ENCODE data around the gene FSTL1. TPM values are rescaled to one million over a fixed set of nuclear protein-coding genes. Genes with fewer than 3 reads are reported as not detected.
A peak's percentile ranks its signal among the peaks of the same experiment; 100 is the strongest.

The FSTL1 gene
- total and polyA plus RNA-seq, 2 experiments from 2014 or later: 50.8 to 258 TPM

DNA sequence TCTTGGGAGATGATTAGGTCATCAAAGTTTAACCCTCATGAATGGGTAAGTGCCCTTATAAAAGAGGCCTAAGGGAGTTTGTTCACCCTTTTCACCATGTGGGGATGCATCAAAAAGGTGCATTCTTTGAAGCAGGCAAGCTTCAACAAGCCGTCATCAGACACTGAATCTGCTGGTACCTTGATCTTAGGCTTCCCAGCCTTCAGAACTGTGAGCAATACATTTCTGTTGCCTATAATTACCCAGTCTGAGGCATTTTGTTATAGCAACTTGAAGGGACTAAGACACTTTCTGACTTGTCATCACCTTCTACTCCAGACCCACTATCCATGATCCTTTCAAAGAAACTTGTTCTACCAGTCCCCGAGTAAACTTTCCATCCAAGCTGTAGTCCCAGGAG, 57.0 kb downstream of the FSTL1 start:
- Histone ChIP-seq H2AFZ (no peak overlapping the region), H3K79me2 (replicated peaks; ENCODE audit: insufficient read depth) (no peaks in the 10 kb centered on the region), H3K27ac (ENCODE audit: low read depth) (no peak overlapping the region), H3K9me2 (ENCODE audit: insufficient read depth) (no peaks in the 10 kb centered on the region), H4K20me1 (replicated peaks; ENCODE audit: insufficient read depth) (no peaks in the 10 kb centered on the region), H3K36me3 (ENCODE audit: insufficient read depth) (peaks cover 19% of the 10 kb centered on the region), H3K4me2 (no peak overlapping the region), H3K27me3 (ENCODE audit: insufficient read depth) (no peaks in the 10 kb centered on the region), H3K4me3 (no peak overlapping the region), H3K4me1 (ENCODE audit: insufficient read depth) (no peaks in the 10 kb centered on the region), H3F3A (replicated peaks; ENCODE audit: low read depth) (no peaks in the 10 kb centered on the region)
- no peak overlapping the region for H3K4me3 Mint-ChIP-seq
- H3K27ac Mint-ChIP-seq: no peak overlapping the region
- no peak for TF ChIP-seq ETS1 (IDR thresholded peaks at IDR 0.05)
- no peaks in the 10 kb centered on the region for H3K4me1 Mint-ChIP-seq
- DNase-seq (ENCODE audit: low spot score) (no peak), ATAC-seq (peak; percentile 43)
- no peaks in the 10 kb centered on the region for H3K27me3 Mint-ChIP-seq (ENCODE audit: insufficient read depth, low read depth, poor library complexity)
- H3K9me3 Mint-ChIP-seq: no peaks in the 10 kb centered on the region
- H3K36me3 Mint-ChIP-seq (ENCODE audit: low read depth): peaks cover 34% of the 10 kb centered on the region

- H3K27me3 Mint-ChIP-seq (ENCODE audit: insufficient read depth, low read depth, poor library complexity): no peaks in the 10 kb centered on the region
- H3K4me3 Mint-ChIP-seq: no peak overlapping the region
- no peaks in the 10 kb centered on the region for H3F3A ChIP-seq (replicated peaks; ENCODE audit: low read depth)
- no peak overlapping the region for H3K4me2 ChIP-seq
- H3K27ac Mint-ChIP-seq: no peak overlapping the region
- H4K20me1 ChIP-seq (replicated peaks; ENCODE audit: insufficient read depth): no peaks in the 10 kb centered on the region
- TF ChIP-seq POLR2AphosphoS5 (IDR thresholded peaks at IDR 0.05; ENCODE audit: low read depth) (0 out of 2 replicates have a peak, but pooled peaks have one; percentile 31), EZH2 (IDR thresholded peaks at IDR 0.05; ENCODE audit: low read depth, unreplicated experiment) (no peak), NANOG (IDR thresholded peaks at IDR 0.05; ENCODE audit: borderline replicate concordance) (no peak), REST (IDR thresholded peaks at IDR 0.05; ENCODE audit: unreplicated experiment) (no peak), ZNF114 (CRISPR knock-in tag; IDR thresholded peaks at IDR 0.05) (no peak), JUNB (IDR thresholded peaks at IDR 0.05; ENCODE audit: unreplicated experiment) (no peak), CREB1 (CRISPR knock-in tag; IDR thresholded peaks at IDR 0.05; ENCODE audit: low read depth) (no peak)
- TF ChIP-seq, protein P1, sequence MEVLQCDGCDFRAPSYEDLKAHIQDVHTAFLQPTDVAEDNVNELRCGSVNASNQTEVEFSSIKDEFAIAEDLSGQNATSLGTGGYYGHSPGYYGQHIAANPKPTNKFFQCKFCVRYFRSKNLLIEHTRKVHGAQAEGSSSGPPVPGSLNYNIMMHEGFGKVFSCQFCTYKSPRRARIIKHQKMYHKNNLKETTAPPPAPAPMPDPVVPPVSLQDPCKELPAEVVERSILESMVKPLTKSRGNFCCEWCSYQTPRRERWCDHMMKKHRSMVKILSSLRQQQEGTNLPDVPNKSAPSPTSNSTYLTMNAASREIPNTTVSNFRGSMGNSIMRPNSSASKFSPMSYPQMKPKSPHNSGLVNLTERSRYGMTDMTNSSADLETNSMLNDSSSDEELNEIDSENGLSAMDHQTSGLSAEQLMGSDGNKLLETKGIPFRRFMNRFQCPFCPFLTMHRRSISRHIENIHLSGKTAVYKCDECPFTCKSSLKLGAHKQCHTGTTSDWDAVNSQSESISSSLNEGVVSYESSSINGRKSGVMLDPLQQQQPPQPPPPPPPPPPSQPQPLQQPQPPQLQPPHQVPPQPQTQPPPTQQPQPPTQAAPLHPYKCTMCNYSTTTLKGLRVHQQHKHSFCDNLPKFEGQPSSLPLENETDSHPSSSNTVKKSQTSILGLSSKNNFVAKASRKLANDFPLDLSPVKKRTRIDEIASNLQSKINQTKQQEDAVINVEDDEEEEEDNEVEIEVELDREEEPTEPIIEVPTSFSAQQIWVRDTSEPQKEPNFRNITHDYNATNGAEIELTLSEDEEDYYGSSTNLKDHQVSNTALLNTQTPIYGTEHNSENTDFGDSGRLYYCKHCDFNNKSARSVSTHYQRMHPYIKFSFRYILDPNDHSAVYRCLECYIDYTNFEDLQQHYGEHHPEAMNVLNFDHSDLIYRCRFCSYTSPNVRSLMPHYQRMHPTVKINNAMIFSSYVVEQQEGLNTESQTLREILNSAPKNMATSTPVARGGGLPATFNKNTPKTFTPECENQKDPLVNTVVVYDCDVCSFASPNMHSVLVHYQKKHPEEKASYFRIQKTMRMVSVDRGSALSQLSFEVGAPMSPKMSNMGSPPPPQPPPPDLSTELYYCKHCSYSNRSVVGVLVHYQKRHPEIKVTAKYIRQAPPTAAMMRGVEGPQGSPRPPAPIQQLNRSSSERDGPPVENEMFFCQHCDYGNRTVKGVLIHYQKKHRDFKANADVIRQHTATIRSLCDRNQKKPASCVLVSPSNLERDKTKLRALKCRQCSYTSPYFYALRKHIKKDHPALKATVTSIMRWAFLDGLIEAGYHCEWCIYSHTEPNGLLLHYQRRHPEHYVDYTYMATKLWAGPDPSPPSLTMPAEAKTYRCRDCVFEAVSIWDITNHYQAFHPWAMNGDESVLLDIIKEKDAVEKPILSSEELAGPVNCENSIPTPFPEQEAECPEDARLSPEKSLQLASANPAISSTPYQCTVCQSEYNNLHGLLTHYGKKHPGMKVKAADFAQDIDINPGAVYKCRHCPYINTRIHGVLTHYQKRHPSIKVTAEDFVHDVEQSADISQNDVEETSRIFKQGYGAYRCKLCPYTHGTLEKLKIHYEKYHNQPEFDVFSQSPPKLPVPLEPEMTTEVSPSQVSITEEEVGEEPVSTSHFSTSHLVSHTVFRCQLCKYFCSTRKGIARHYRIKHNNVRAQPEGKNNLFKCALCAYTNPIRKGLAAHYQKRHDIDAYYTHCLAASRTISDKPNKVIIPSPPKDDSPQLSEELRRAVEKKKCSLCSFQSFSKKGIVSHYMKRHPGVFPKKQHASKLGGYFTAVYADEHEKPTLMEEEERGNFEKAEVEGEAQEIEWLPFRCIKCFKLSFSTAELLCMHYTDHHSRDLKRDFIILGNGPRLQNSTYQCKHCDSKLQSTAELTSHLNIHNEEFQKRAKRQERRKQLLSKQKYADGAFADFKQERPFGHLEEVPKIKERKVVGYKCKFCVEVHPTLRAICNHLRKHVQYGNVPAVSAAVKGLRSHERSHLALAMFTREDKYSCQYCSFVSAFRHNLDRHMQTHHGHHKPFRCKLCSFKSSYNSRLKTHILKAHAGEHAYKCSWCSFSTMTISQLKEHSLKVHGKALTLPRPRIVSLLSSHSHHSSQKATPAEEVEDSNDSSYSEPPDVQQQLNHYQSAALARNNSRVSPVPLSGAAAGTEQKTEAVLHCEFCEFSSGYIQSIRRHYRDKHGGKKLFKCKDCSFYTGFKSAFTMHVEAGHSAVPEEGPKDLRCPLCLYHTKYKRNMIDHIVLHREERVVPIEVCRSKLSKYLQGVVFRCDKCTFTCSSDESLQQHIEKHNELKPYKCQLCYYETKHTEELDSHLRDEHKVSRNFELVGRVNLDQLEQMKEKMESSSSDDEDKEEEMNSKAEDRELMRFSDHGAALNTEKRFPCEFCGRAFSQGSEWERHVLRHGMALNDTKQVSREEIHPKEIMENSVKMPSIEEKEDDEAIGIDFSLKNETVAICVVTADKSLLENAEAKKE (CRISPR knock-in tag; IDR thresholded peaks at IDR 0.05): no peak
- peaks cover 29% of the 10 kb centered on the region for H3K36me3 Mint-ChIP-seq (ENCODE audit: low read depth)
- H3K79me2 ChIP-seq (replicated peaks; ENCODE audit: insufficient read depth): no peaks in the 10 kb centered on the region
- no peaks in the 10 kb centered on the region for H3K9me3 Mint-ChIP-seq
- DNase-seq (ENCODE audit: low spot score) (no peak), ATAC-seq (peak; percentile 20; the same call in 1 of the 3 replicates)
- H3K27me3 ChIP-seq (ENCODE audit: insufficient read depth): no peaks in the 10 kb centered on the region
- no peaks in the 10 kb centered on the region for H3K4me1 Mint-ChIP-seq
- no peaks in the 10 kb centered on the region for H3K4me1 ChIP-seq (ENCODE audit: insufficient read depth)
- H2AFZ ChIP-seq: no peak overlapping the region
- no peaks in the 10 kb centered on the region for H3K9me2 ChIP-seq (ENCODE audit: insufficient read depth)
- no peak overlapping the region for H3K4me3 ChIP-seq
- H3K27ac ChIP-seq (ENCODE audit: low read depth): no peak overlapping the region
- peaks cover 16% of the 10 kb centered on the region for H3K36me3 ChIP-seq (ENCODE audit: insufficient read depth)
Measured at GRCh38 chr3:120393243-120393642, 57.5 kb downstream of the FSTL1 start.

All from GM23338 (cell line).